HepG2 (cell line): Measurements from ENCODE around the gene HPD. TPM values are rescaled to one million over a fixed set of nuclear protein-coding genes. Genes with fewer than 3 reads are reported as not detected.

Experiments
- ARHGAP35 ChIP-seq: sonication (generic); formaldehyde crosslinking; IDR thresholded peaks from 2 replicates; pipeline ENCODE4 v1.9.0; 2022; ENCODE audit warnings: mild to moderate bottlenecking, inconsistent platforms, moderate library complexity, missing genetic modification reagents, borderline replicate concordance
- BORCS8-MEF2B ChIP-seq: sonication (generic); formaldehyde crosslinking; IDR thresholded peaks from 2 replicates; pipeline ENCODE4 v1.8.0; 2022; ENCODE audit warnings: mild to moderate bottlenecking, missing genetic modification reagents
- CHCHD3 ChIP-seq: sonication (generic); formaldehyde crosslinking; IDR thresholded peaks from 2 replicates; pipeline ENCODE4 v1.8.0; 2022; ENCODE audit warnings: mild to moderate bottlenecking, missing genetic modification reagents, moderate library complexity
- ETS1 ChIP-seq: sonication (generic); formaldehyde crosslinking; IDR thresholded peaks from 2 replicates; pipeline ENCODE4 v1.4.0; 2020; ENCODE audit warnings: missing genetic modification reagents
- GTF3A ChIP-seq: sonication (generic); formaldehyde crosslinking; conservative IDR thresholded peaks from 2 replicates; pipeline ENCODE4 v1.4.0; 2020; ENCODE audit warnings: mild to moderate bottlenecking, missing genetic modification reagents
- IRF2 ChIP-seq: IDR thresholded peaks from 2 replicates; pipeline ENCODE4 v1.6.1; 2018; ENCODE audit warnings: missing genetic modification reagents, missing compliant biosample characterization
- KAT8 ChIP-seq: IDR thresholded peaks from 2 replicates; pipeline ENCODE4 v1.6.1; 2016; ENCODE audit warnings: missing genetic modification reagents, missing compliant biosample characterization
- MXI1 ChIP-seq: IDR thresholded peaks from 3 replicates; pipeline ENCODE4 v1.6.1; 2012; ENCODE audit warnings: low read depth, low read length, inconsistent platforms, borderline replicate concordance
- NR1H2 ChIP-seq: sonication (generic); formaldehyde crosslinking; IDR thresholded peaks from 2 replicates; pipeline ENCODE4 v1.8.1; 2022; ENCODE audit warnings: low read depth, missing genetic modification reagents, borderline replicate concordance
- PATZ1 ChIP-seq: sonication (generic); formaldehyde crosslinking; IDR thresholded peaks from 2 replicates; pipeline ENCODE4 v1.4.0; 2020; ENCODE audit warnings: missing genetic modification reagents
- RFX3 ChIP-seq: IDR thresholded peaks from 2 replicates; pipeline ENCODE4 v1.6.1; 2016; ENCODE audit warnings: missing biosample characterization, missing genetic modification reagents
- TFE3 ChIP-seq: IDR thresholded peaks from 2 replicates; pipeline ENCODE4 v1.6.1; 2016
- ZFP82 ChIP-seq: sonication (generic); formaldehyde crosslinking; IDR thresholded peaks from 2 replicates; pipeline ENCODE4 v1.5.1; 2020; ENCODE audit warnings: mild to moderate bottlenecking, missing genetic modification reagents, borderline replicate concordance
- ZNF276 ChIP-seq: sonication (generic); formaldehyde crosslinking; IDR thresholded peaks from 2 replicates; pipeline ENCODE4 v1.4.0; 2020; ENCODE audit warnings: mild to moderate bottlenecking, low read depth, missing genetic modification reagents
- ZNF3 ChIP-seq: IDR thresholded peaks from 2 replicates; pipeline ENCODE4 v1.7.0; 2017; ENCODE audit warnings: inconsistent platforms
- ZNF362 ChIP-seq: sonication (generic); formaldehyde crosslinking; IDR thresholded peaks from 2 replicates; pipeline ENCODE4 v1.4.0; 2020; ENCODE audit warnings: missing genetic modification reagents, mild to moderate bottlenecking, borderline replicate concordance
- ZNF687 ChIP-seq: sonication (generic); formaldehyde crosslinking; IDR thresholded peaks from 2 replicates; pipeline ENCODE4 v1.5.1; 2020; ENCODE audit warnings: mild to moderate bottlenecking, missing genetic modification reagents, moderate library complexity
- ZNF792 ChIP-seq: IDR thresholded peaks from 2 replicates; pipeline ENCODE4 v1.6.1; 2016
- polyA plus RNA-seq, 8 experiments: library from polyadenylated mRNA; depleted of rRNA in 3 of 8; stranded (reverse) in 7 of 8; unstranded in 1 of 8; fragments of >200 nt; fragmentation: Illumina TruSeq in 4 of 8; extraction: Trizol in 4 of 8; gene quantifications; 2 replicates each; pipeline versions ENCODE4 v1.2.1 to v1.2.3, GENCODE V29; 2011 to 2016; ENCODE audit warnings: low read depth in 4 of 8, missing spikeins in 1 of 8, mixed read lengths in 1 of 8; ENCODE audit not compliant: insufficient read depth in 1 of 8
- total RNA-seq, 5 experiments: library from RNA; depleted of rRNA; stranded (reverse); fragments of >200 nt; fragmentation: Illumina TruSeq; extraction: Trizol; gene quantifications; 2 replicates each; pipeline ENCODE4 v1.2.3, GENCODE V29; 2016; ENCODE audit warnings: low read depth in 1 of 5

HPD gene
- total and polyA plus RNA-seq, 2 of the 13 experiments (the other 11 are each of a cell fraction or from before 2014, with no cell fraction given), result 120 to 195 TPM

GRCh38 chr12:121806009-121806545 is 52.6 kb downstream of the HPD start (continued):
- 0 out of 2 replicates have a peak, but pooled peaks have one; percentile 3 for TF ChIP-seq ZNF276 (CRISPR knock-in tag)
- TF ChIP-seq ZNF362 (CRISPR knock-in tag), result peak; percentile 3; the same call in 1 of the 2 replicates
- TF ChIP-seq RFX3, result peak; percentile 43; the same call in 1 of the 2 replicates
- no peak for TF ChIP-seq BORCS8-MEF2B
- no peak for TF ChIP-seq ARHGAP35
- no peak for TF ChIP-seq ZNF3
- no peak for TF ChIP-seq IRF2 (CRISPR knock-in tag)
- no peak for TF ChIP-seq ZFP82 (CRISPR knock-in tag)
- peak; percentile 56 for TF ChIP-seq PATZ1 (CRISPR knock-in tag)
- TF ChIP-seq ZNF792 (CRISPR knock-in tag), result no peak
- TF ChIP-seq ZNF687, result peak; percentile 59
- TF ChIP-seq NR1H2 (CRISPR knock-in tag), result no peak
- no peak for TF ChIP-seq CHCHD3 (CRISPR knock-in tag)
- no peak for TF ChIP-seq GTF3A
- TF ChIP-seq MXI1, result peak; percentile 61; the same call in 1 of the 3 replicates
- no peak for TF ChIP-seq TFE3 (CRISPR knock-in tag)
- no peak for TF ChIP-seq ETS1 (CRISPR knock-in tag)
- TF ChIP-seq KAT8, result no peak
